ENCODE measurements around the gene FABP6. TPM values are rescaled to one million over a fixed set of nuclear protein-coding genes. Genes with fewer than 3 reads are reported as not detected.
"Not testable (repeated sequence)": the region's sequence is repeated elsewhere in the genome, so short reads cannot be mapped to it uniquely, and the experiment has no call there.

The FABP6 gene
- polyA plus RNA-seq, 4 donors = not detected

- no peak for DNase-seq (ENCODE audit: low read depth in 4 of 4, low spot score in 3 of 4)
These were observed 15.8 kb upstream of the FABP6 start for GRCh38 chr5:160213537-160213936.

GRCh38 chr5:160219356-160219755, 9.9 kb upstream of the FABP6 start:
- no peak for DNase-seq (ENCODE audit: low read depth in 4 of 4, low spot score in 3 of 4)

GRCh38 chr5:160221082-160221481, 8.2 kb upstream of the FABP6 start:
- no peak for DNase-seq (ENCODE audit: low read depth in 4 of 4, low spot score in 3 of 4)

- DNase-seq (ENCODE audit: low read depth in 4 of 4, low spot score in 3 of 4) = no peak
These were observed 2.3 kb upstream of the FABP6 start for GRCh38 chr5:160227012-160227411.

- DNase-seq (ENCODE audit: low read depth in 4 of 4, low spot score in 3 of 4) = no peak
These were observed 1.6 kb downstream of the FABP6 start for GRCh38 chr5:160230686-160231527.

GRCh38 chr5:160231783-160232342, 2.6 kb downstream of the FABP6 start:
- no peak for DNase-seq (ENCODE audit: low read depth in 4 of 4, low spot score in 3 of 4)

- no peak for DNase-seq (ENCODE audit: low read depth in 4 of 4, low spot score in 3 of 4)
These were observed 3.9 kb downstream of the FABP6 start for GRCh38 chr5:160233215-160233614.

GRCh38 chr5:160235731-160236130, 6.4 kb downstream of the FABP6 start:
- no peak for DNase-seq (ENCODE audit: low read depth in 4 of 4, low spot score in 3 of 4)

GRCh38 chr5:160237571-160238093, 8.3 kb downstream of the FABP6 start:
- DNase-seq (ENCODE audit: low read depth in 4 of 4, low spot score in 3 of 4) = no peak

- DNase-seq (ENCODE audit: low read depth in 4 of 4, low spot score in 3 of 4) = no peak
These were observed 11.0 kb downstream of the FABP6 start for GRCh38 chr5:160240350-160240749.

GRCh38 chr5:160242145-160242544, 12.8 kb downstream of the FABP6 start:
- no peak for DNase-seq (ENCODE audit: low read depth in 4 of 4, low spot score in 3 of 4)

GRCh38 chr5:160245506-160246086, 16.3 kb downstream of the FABP6 start:
- DNase-seq (ENCODE audit: low read depth in 4 of 4, low spot score in 3 of 4) = no peak

GRCh38 chr5:160249570-160249969, 20.3 kb downstream of the FABP6 start:
- DNase-seq (ENCODE audit: low read depth in 4 of 4, low spot score in 3 of 4) = not testable (repeated sequence)

- no peak for DNase-seq (ENCODE audit: low read depth in 4 of 4, low spot score in 3 of 4)
These were observed 20.9 kb downstream of the FABP6 start for GRCh38 chr5:160250226-160250625.

- no peak for DNase-seq (ENCODE audit: low read depth in 4 of 4, low spot score in 3 of 4)
These were observed 21.5 kb downstream of the FABP6 start for GRCh38 chr5:160250826-160251225.

GRCh38 chr5:160251406-160252155, 22.3 kb downstream of the FABP6 start:
- DNase-seq (ENCODE audit: low read depth in 4 of 4, low spot score in 3 of 4) = no peak

GRCh38 chr5:160252916-160253315, 23.6 kb downstream of the FABP6 start:
- DNase-seq (ENCODE audit: low read depth in 4 of 4, low spot score in 3 of 4) = no peak

GRCh38 chr5:160253441-160253840, 24.1 kb downstream of the FABP6 start:
- no peak for DNase-seq (ENCODE audit: low read depth in 4 of 4, low spot score in 3 of 4)

- no peak for DNase-seq (ENCODE audit: low read depth in 4 of 4, low spot score in 3 of 4)
These were observed 25.4 kb downstream of the FABP6 start for GRCh38 chr5:160254706-160255105.

- DNase-seq (ENCODE audit: low read depth in 4 of 4, low spot score in 3 of 4) = no peak
These were observed 30.0 kb downstream of the FABP6 start for GRCh38 chr5:160259341-160259740.

All from right renal pelvis (tissue), 4 donors.